Thymus (tissue), 2 donors: ENCODE results near the gene KCNJ8. TPM values are rescaled to one million over a fixed set of nuclear protein-coding genes. Genes with fewer than 3 reads are reported as not detected.

ENCODE experiments used
- polyA plus RNA-seq: library from polyadenylated mRNA; stranded (reverse); fragments of 200-250 nt; gene quantifications from one replicate; pipeline ENCODE4 v1.2.3, GENCODE V29; 2013
- total RNA-seq: library from RNA; stranded (reverse); fragments of 120-200 nt; gene quantifications from one replicate; pipeline ENCODE4 v1.2.4, GENCODE V29; 2013
- donor health status: healthy.

The KCNJ8 gene
- total and polyA plus RNA-seq, 2 donors, result 3.5 to 5.2 TPM

Other genes starting within 250 kb of the KCNJ8 start
- 10.7 TPM for gene SPX, start 248.4 kb downstream of the KCNJ8 start, total RNA-seq
- gene SPX, start 248.4 kb downstream of the KCNJ8 start, polyA plus RNA-seq, result 4.1 TPM
- gene GYS2, start 169.9 kb downstream of the KCNJ8 start, total RNA-seq, result not detected
- gene GYS2, start 169.9 kb downstream of the KCNJ8 start, polyA plus RNA-seq, result 0.14 TPM
- 847 TPM for gene LDHB, start 116.9 kb downstream of the KCNJ8 start, total RNA-seq
- gene LDHB, start 116.9 kb downstream of the KCNJ8 start, polyA plus RNA-seq, result 325 TPM
- 4.4 TPM for gene ABCC9, start 166.7 kb upstream of the KCNJ8 start, total RNA-seq
- gene ABCC9, start 166.7 kb upstream of the KCNJ8 start, polyA plus RNA-seq, result 1.5 TPM